Thoracic aorta (tissue), 2 donors: Measurements from ENCODE around the gene TRMT61A. TPM values are rescaled to one million over a fixed set of nuclear protein-coding genes. Genes with fewer than 3 reads are reported as not detected.
"Not testable (repeated sequence)": the region's sequence is repeated elsewhere in the genome, so short reads cannot be mapped to it uniquely, and the experiment has no call there.

ENCODE experiments used
- ATAC-seq: fragments of 150-250 bp; one replicate; pipeline ENCODE4 v1.8.0; 2017; ENCODE audit warnings: low read depth; ENCODE audit not compliant: insufficient number of reproducible peaks, low FRiP score
- DNase-seq: peaks from one replicate; pipeline ENCODE4 v3.0.0-alpha.2; 2020; ENCODE audit warnings: low spot score
- H3K27ac ChIP-seq, 2 donors: fragments of 200-600 bp; sonication (generic); 1 replicate in 1 of 2; 2 replicates in 1 of 2; pipeline ENCODE4 v1.5.1; 2016; ENCODE audit warnings: mild to moderate bottlenecking in 2 of 2, moderate library complexity in 2 of 2
- H3K27me3 ChIP-seq: fragments of 200-600 bp; sonication (generic); replicated peaks from 2 replicates; pipeline ENCODE4 v1.6.0; 2016; ENCODE audit warnings: mild to moderate bottlenecking; ENCODE audit not compliant: insufficient read depth
- H3K36me3 ChIP-seq: fragments of 200-600 bp; sonication (generic); one replicate; pipeline ENCODE4 v1.5.1; 2016
- H3K4me1 ChIP-seq, 2 donors: fragments of 200-600 bp; sonication (generic); 1 replicate in 1 of 2; 2 replicates in 1 of 2; pipeline versions ENCODE4 v1.5.1 to v1.6.0; 2016; ENCODE audit warnings: low read depth in 2 of 2, mild to moderate bottlenecking in 1 of 2; ENCODE audit not compliant: control insufficient read depth in 1 of 2
- H3K4me3 ChIP-seq: fragments of 200-600 bp; sonication (generic); 2 replicates; pipeline ENCODE4 v1.5.1; 2016; ENCODE audit warnings: mild to moderate bottlenecking
- H3K9me3 ChIP-seq: fragments of 200-600 bp; sonication (generic); 2 replicates; pipeline ENCODE4 v1.5.1; 2016
- CTCF ChIP-seq: fragments of 200-600 bp; sonication (generic); IDR thresholded peaks from one replicate; pipeline ENCODE4 v1.5.1; 2019; ENCODE audit warnings: antibody characterized with exemption
- total RNA-seq, 2 donors: library from RNA; depleted of rRNA; stranded (reverse); fragments of >200 nt; gene quantifications; one replicate each; pipeline versions ENCODE4 v1.1.0 to v1.2.3, GENCODE V29; 2016

Gene TRMT61A
- total RNA-seq, 2 donors from 2014 or later, result 18.6 to 18.8 TPM

DNA sequence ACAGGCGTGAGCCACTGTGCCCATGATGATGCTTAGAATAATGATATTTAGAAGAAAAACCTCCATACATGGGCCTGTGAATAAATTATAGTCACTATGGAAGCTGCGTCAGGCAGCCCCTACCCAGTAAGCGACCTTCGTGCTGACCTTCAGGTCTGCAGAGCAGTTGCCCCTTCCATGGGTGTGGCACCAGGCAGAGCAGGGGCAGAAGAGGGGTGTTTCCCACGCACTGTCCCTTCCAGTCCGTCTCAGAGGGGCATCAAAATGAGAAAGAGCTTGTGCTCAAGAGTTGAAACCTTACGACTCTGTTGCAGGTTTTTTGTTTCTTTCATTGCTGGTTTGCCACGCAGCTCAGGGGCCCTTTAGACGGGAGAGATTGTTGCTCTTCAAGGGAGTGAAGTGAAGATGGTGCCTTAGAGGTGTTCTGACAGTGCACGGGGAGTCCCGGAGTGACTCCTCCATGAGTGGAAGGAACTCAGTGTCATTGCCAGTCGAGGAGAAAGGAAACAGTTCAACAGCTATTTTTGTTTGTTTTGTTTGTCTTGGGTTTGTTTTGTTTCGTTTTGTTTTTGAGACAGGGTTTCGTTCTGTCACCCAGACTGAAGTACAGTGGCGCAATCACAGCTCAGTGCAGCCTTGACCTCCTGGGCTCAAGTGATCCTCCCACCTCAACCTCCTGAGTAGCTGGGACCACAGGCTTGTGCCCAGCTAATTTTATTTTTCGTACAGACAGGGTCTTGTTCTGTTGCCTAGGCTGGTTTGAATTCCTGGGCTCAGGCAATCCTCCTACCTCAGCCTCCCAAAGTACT lies 20.3 kb upstream of the TRMT61A start:
- TF ChIP-seq CTCF, result no peak
- H3K27me3 ChIP-seq, result no peaks in the 10 kb centered on the region
- DNase-seq, result no peak
- no peak overlapping the region for H3K27ac ChIP-seq
- no peak overlapping the region for H3K4me3 ChIP-seq
- peaks cover 24% of the 10 kb centered on the region for H3K36me3 ChIP-seq
- H3K9me3 ChIP-seq, result no peaks in the 10 kb centered on the region
- H3K4me1 ChIP-seq, result peaks cover 11 to 14% of the 10 kb centered on the region in 2 donors
- ATAC-seq, result no peak

DNA sequence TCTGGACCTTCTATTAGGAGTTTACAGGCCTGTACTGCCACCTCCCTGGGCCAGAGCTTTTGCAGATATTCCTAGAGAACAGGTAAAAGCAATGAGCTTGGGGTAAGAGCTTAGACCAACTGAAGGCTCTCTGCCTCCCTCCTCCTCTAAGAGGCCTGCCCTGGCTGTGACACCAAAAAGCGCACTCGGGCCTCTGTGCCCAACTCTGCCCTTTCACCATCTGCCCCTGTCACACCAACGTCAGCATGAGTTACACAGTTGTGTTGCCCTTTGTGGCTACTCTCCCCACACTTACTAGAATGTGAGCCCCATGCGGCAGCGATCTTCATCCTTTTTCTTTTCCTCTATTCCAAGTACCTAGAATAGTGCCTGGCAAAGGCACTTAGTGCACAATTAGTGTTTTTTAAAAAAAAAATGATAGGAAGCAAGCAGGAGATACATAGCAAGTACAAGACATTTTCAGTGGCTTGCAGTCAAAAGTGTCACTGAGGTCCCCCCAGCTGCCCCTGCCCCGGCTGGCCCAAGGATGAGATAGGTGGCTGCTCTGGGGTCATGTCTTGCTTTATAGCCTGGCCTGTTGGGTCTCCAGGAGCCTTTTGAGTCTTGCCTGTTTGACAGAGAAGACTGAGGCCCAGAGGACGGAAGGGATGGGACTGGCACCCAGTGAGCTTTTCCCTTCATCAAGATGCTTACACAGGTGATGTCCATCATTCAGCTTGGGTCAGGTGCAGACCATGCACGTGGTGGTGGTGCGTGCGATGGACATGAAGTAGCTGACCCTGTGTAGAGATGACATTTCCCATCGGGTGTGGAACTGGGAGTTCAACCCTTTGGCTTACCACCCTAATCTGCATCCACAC lies 18.9 kb upstream of the TRMT61A start:
- no peak for TF ChIP-seq CTCF
- ATAC-seq, result no peak
- no peak overlapping the region for H3K27ac ChIP-seq
- peaks cover 13 to 19% of the 10 kb centered on the region in 2 donors for H3K4me1 ChIP-seq
- H3K4me3 ChIP-seq, result no peak overlapping the region
- no peaks in the 10 kb centered on the region for H3K27me3 ChIP-seq
- DNase-seq, result no peak
- no peaks in the 10 kb centered on the region for H3K9me3 ChIP-seq
- H3K36me3 ChIP-seq, result peaks cover 12% of the 10 kb centered on the region

DNA sequence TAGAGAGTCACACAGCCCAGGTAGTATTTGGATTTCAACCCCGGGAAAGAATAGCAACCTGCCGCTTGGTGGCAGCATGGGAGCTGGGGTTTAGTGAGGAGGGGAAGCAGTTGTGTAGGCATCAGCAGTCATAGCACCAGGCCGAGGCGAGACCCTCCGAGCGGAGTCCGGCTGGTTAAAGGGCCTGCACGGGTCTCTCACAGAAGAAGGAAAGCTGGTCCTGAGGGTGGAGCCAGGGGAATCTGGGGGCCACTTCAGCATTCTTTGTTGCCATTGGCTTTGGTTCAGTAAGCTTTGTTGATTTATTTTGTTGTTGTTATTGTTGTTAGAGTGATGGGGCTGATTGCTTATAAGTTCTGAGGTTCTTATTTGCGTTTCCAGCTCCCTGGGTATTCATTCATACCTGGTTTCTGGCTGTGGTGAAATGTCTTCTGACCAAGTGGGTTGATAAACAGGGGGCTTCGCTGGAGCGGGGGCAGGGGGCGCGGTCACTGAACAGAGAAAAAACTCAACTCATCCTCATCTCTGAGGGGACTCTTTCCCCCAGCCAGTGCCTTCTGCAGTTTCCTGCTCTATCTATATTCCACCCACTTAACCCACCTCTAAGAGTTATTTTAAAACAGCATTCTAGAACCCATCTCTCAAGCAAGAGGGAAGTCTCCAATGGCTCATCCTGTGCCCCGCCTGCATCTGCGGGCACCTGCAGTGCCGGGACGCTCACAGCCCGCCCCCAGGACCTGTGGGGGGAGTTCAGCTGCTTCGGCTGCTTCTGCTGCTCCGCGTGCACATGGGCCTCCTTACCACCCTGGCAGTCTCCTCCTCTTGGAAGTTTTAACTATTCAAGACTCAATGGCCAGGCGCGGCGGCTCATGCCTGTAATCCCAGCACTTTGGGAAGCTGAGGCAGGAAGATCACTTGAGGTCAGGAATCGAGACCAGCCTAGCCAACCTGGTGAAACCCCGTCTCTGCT lies 18.0 kb upstream of the TRMT61A start:
- Histone ChIP-seq H3K4me1 (peaks cover 13 to 21% of the 10 kb centered on the region in 2 donors), H3K9me3 (no peaks in the 10 kb centered on the region), H3K27me3 (no peaks in the 10 kb centered on the region), H3K27ac (no peak overlapping the region), H3K36me3 (peaks cover 9% of the 10 kb centered on the region), H3K4me3 (no peak overlapping the region)
- TF ChIP-seq CTCF, result no peak
- no peak for ATAC-seq
- DNase-seq, result no peak

DNA sequence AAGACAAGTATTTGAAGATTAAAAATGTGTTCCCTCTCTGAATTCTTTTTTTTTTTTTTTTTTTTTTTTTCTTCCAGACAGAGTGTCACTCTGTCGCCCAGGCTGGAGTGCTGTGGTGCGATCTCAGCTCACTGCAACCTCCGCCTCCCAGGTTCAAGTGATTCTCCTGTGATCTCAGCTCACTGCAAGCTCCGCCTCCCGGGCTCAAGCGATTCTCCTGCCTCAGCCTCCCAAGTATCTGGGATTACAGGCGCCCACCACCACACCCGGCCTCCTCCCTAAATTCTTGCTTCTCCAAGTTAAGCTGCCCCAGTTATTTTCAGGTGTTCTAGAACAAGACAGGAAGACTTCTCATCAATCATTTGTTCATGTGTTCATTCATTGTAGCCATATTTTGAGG lies 16.8 kb upstream of the TRMT61A start:
- not testable (repeated sequence) for DNase-seq

More for the DNA sequence above, 16.8 kb upstream of the TRMT61A start:
- not testable (repeated sequence) for H3K27me3 ChIP-seq, H3K36me3 ChIP-seq, H3K9me3 ChIP-seq, ATAC-seq
- Histone ChIP-seq H3K27ac (peak overlapping the region; percentile 90 to 93), H3K4me3 (peak overlapping the region; percentile 12), H3K4me1 (peaks cover 13 to 28% of the 10 kb centered on the region in 2 donors)
